HEK293 (cell line): ENCODE data around the gene KRT16.

Experiments used
- AEBP2 ChIP-seq: fragments of 450-650 bp; formaldehyde crosslinking; IDR thresholded peaks from 2 replicates; pipeline ENCODE4 v1.5.1; 2016; ENCODE audit warnings: missing biosample characterization, missing genetic modification characterization, borderline replicate concordance
- KLF7 ChIP-seq: fragments of 450-650 bp; formaldehyde crosslinking; IDR thresholded peaks from 2 replicates; pipeline ENCODE4 v1.5.1; 2016; ENCODE audit warnings: missing biosample characterization, missing genetic modification characterization, borderline replicate concordance
- PRDM1 ChIP-seq: fragments of 450-650 bp; formaldehyde crosslinking; IDR thresholded peaks from 2 replicates; pipeline ENCODE4; 2016; ENCODE audit warnings: missing biosample characterization, missing genetic modification characterization
- PRDM6 ChIP-seq: fragments of 450-650 bp; formaldehyde crosslinking; IDR thresholded peaks from 2 replicates; pipeline ENCODE4 v1.5.1; 2017; ENCODE audit warnings: missing biosample characterization, missing genetic modification characterization
- SCRT1 ChIP-seq: fragments of 450-650 bp; formaldehyde crosslinking; IDR thresholded peaks from 2 replicates; pipeline ENCODE4 v1.5.1; 2016; ENCODE audit warnings: missing biosample characterization, missing genetic modification characterization, borderline replicate concordance
- SP3 ChIP-seq: fragments of 450-650 bp; formaldehyde crosslinking; IDR thresholded peaks from 2 replicates; pipeline ENCODE4 v1.5.1; 2016; ENCODE audit warnings: missing biosample characterization, missing genetic modification characterization
- TSHZ1 ChIP-seq: fragments of 450-650 bp; formaldehyde crosslinking; IDR thresholded peaks from 2 replicates; pipeline ENCODE4 v1.5.1; 2016; ENCODE audit warnings: missing biosample characterization, missing genetic modification characterization, borderline replicate concordance
- ZNF121 ChIP-seq: fragments of 450-650 bp; formaldehyde crosslinking; IDR thresholded peaks from 2 replicates; pipeline ENCODE4 v1.5.1; 2016; ENCODE audit warnings: missing biosample characterization, missing genetic modification characterization
- ZNF146 ChIP-seq: fragments of 450-650 bp; formaldehyde crosslinking; IDR thresholded peaks from 2 replicates; pipeline ENCODE4 v1.5.1; 2016; ENCODE audit warnings: missing biosample characterization, missing genetic modification characterization
- ZNF169 ChIP-seq: fragments of 450-650 bp; formaldehyde crosslinking; IDR thresholded peaks from 2 replicates; pipeline ENCODE4 v1.5.1; 2016; ENCODE audit warnings: missing biosample characterization, missing genetic modification characterization
- ZNF335 ChIP-seq: fragments of 450-650 bp; formaldehyde crosslinking; conservative IDR thresholded peaks from 2 replicates; pipeline ENCODE4 v1.5.1; 2016; ENCODE audit warnings: missing biosample characterization, missing genetic modification characterization
- ZNF548 ChIP-seq: fragments of 450-650 bp; formaldehyde crosslinking; IDR thresholded peaks from 2 replicates; pipeline ENCODE4 v1.5.1; 2016; ENCODE audit warnings: missing biosample characterization, missing genetic modification characterization
- ZNF654 ChIP-seq: fragments of 450-650 bp; formaldehyde crosslinking; IDR thresholded peaks from 2 replicates; pipeline ENCODE4 v1.5.1; 2016; ENCODE audit warnings: low read depth, missing biosample characterization, missing genetic modification characterization
- ZSCAN18 ChIP-seq: fragments of 450-650 bp; formaldehyde crosslinking; IDR thresholded peaks from 2 replicates; pipeline ENCODE4 v1.5.1; 2016; ENCODE audit warnings: missing biosample characterization, missing genetic modification characterization
- TF ChIP-seq, protein P1 (sequence below): fragments of 450-650 bp; formaldehyde crosslinking; IDR thresholded peaks from 2 replicates; pipeline ENCODE4; 2016; ENCODE audit warnings: missing biosample characterization, missing genetic modification characterization
- TF ChIP-seq, protein P2 (sequence below): fragments of 450-650 bp; formaldehyde crosslinking; IDR thresholded peaks from 2 replicates; pipeline ENCODE4 v1.5.1; 2016; ENCODE audit warnings: missing biosample characterization, missing genetic modification characterization

KRT16 gene

DNA sequence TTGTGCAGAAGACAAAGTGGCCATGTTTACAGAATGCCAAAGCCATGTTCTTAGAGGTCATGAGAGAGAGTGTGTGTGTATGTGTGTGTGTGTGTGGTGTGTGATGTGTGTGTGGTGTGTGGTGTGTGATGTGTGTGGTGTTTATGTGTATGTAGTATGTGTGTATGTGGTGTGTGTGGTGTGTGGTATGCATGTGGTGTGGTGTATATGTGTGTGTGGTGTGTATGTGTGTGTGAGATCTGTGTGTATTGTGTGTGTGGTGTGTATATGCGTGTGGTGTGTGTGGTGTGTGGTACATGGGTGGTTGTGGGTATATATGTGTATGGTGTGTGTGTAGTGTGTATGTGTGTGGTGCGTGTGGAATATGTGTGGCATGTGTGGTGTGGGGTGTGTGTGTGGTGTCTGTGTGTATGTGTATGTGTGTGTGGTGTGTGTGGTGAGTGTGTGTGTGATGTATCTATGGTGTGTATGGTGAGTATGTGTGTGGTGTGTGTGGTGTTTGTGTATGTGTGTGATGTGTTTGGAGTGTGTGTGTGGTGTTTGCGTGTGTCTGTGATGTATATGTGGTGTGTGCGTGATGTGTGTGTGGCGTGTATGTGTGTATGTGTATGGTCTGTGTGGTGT, 20.0 kb upstream of the KRT16 start (continued):
- TF ChIP-seq TSHZ1 (tag by site-specific recombination) (no peak), PRDM6 (tag by site-specific recombination) (no peak), ZNF548 (tag by site-specific recombination) (no peak), KLF7 (no peak), SP3 (tag by site-specific recombination) (no peak), AEBP2 (tag by site-specific recombination) (no peak), ZNF654 (tag by site-specific recombination) (no peak), ZNF146 (tag by site-specific recombination) (no peak), ZNF169 (tag by site-specific recombination) (peak; percentile 56; the same call in 1 of the 2 replicates), PRDM1 (tag by site-specific recombination) (no peak), ZNF121 (tag by site-specific recombination) (no peak), ZNF335 (tag by site-specific recombination) (no peak), ZSCAN18 (no peak), SCRT1 (tag by site-specific recombination) (no peak)
- TF ChIP-seq, protein P1, sequence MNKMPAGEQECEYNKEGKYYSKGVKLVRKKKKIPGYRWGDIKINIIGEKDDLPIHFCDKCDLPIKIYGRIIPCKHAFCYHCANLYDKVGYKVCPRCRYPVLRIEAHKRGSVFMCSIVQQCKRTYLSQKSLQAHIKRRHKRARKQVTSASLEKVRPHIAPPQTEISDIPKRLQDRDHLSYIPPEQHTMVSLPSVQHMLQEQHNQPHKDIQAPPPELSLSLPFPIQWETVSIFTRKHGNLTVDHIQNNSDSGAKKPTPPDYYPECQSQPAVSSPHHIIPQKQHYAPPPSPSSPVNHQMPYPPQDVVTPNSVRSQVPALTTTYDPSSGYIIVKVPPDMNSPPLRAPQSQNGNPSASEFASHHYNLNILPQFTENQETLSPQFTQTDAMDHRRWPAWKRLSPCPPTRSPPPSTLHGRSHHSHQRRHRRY (tag by site-specific recombination): 0 out of 2 replicates have a peak, but pooled peaks have one; percentile 55
- TF ChIP-seq, protein P2, sequence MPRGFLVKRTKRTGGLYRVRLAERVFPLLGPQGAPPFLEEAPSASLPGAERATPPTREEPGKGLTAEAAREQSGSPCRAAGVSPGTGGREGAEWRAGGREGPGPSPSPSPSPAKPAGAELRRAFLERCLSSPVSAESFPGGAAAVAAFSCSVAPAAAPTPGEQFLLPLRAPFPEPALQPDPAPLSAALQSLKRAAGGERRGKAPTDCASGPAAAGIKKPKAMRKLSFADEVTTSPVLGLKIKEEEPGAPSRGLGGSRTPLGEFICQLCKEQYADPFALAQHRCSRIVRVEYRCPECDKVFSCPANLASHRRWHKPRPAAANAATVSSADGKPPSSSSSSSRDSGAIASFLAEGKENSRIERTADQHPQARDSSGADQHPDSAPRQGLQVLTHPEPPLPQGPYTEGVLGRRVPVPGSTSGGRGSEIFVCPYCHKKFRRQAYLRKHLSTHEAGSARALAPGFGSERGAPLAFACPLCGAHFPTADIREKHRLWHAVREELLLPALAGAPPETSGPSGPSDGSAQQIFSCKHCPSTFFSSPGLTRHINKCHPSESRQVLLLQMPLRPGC (tag by site-specific recombination): 0 out of 2 replicates have a peak, but pooled peaks have one; percentile 10
